HG03378 (cell line): ENCODE measurements around the gene AGER.
"Not testable (repeated sequence)": the region's sequence is repeated elsewhere in the genome, so short reads cannot be mapped to it uniquely, and the experiment has no call there.

ENCODE experiments used
- ATAC-seq: cut with Tn5 transposase; IDR thresholded peaks from one replicate; pipeline ENCODE4 v1.9.1; 2021; ENCODE audit warnings: mild to moderate bottlenecking, moderate library complexity; ENCODE audit not compliant: unreplicated experiment

AGER gene

DNA sequence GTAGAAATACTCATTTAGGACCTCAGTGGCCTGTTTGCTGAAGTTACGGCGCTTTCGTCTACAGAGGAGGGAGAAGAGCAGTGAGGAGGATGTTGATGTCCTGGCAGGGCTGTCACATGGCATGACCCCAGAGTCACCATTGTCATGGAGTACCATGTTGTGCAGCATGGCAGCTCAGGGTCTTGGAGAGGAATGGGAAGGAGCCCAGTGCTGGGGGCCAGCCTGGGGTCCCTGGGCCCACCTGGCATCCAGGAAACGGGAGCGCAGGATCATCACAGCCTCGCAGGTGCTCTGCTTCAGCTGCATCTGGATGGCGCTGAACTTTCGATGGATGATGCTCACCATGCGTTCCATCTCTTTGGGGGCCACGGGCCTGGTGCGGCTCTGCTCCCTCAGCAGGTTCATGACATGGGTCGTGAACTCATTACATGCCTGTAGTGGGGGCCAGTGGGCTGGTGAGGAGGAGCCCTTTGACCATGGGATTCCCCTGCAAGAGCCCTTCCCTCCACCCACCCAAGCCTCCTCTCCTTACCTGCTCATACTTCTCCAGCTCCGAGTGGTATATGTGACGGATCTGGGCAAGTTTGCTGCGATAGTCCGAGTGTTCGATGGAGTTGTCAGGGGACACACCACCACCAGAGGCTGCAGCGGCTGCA is 3.8 kb upstream of the AGER start:
- not testable (repeated sequence) for ATAC-seq

- ATAC-seq: no peak
Measured at GRCh38 chr6:32187009-32187709, 3.1 kb upstream of the AGER start.

DNA sequence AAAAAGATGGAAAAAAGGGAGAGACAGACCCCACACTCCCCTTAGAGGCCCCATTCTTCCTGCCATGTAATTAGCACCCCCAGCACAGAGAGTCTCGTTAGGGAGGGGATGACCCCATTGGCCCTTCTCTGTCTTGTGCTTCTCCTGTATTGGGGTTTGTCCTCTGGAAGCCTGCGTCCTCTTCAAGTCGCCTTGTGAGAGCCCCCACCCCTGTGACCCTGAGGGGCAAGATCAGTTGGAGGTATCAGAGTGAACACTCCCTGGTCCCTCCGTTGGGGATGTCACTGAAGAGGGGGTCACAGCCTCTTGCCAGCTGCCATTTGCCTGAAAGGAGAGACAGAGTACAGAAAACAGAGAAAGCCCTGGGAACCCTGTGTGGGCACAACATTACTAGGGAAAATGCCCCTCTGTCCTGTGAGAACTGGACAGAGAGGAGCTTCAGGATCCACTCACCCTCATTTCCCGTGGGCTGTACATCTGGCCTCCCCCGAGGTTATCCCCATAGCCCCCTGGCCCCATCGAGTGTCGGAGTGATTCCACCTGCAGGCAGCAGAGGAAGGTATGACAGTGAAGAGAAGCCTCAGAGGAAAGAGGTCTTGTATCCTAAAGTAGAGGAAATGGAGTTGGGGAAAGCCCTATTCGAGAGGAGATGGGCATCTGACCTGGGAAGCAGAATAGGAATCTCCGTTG is 2.2 kb upstream of the AGER start:
- ATAC-seq: not testable (repeated sequence)

DNA sequence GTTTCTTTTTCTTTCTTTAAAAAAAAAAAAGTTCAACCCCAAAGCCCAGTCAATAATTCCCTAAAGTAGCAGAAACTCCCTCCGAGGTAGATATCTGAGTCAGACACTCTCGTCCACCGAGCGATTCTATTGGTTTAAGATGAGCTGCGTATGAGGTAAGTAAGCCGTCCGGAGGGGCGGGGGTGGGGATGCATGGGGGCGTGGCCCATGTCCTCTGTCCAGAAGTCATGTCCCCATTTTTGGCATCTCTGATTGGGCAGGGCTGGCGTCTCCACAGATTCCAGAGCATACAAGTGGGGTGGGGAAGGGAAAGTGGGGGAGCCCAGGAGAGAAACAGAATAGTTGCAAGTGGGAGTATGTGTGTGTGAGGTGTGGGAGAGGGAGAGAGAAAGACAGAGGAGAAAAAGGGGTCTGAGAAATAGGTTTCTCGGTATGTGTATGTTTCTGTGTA is 1.7 kb upstream of the AGER start:
- ATAC-seq: not testable (repeated sequence)

GRCh38 chr6:32183483-32184083 is 470 bp downstream of the AGER start:
- no peak for ATAC-seq

GRCh38 chr6:32183030-32183429 is 1.0 kb downstream of the AGER start:
- ATAC-seq: no peak

DNA sequence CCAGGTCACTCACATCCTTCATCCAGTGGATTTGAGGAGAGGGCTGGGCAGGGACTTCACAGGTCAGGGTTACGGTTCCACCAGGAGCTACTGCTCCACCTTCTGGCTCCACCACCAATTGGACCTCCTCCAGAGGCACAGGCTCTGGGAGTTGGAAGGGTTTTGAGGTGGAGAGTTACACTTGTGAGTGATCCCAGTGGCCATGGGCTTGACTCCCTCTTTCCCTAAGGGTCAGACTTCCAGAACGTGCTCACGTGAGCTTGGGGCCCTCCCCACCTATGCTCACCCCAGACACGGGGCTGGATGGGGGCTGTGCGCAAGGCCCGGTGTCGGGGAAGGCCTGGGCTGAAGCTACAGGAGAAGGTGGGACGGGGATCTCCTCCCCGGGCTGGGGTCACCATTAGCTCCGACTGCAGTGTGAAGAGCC is 1.5 kb downstream of the AGER start:
- no peak for ATAC-seq

- no peak for ATAC-seq
Measured at GRCh38 chr6:32181915-32182529, 2.0 kb downstream of the AGER start.

DNA sequence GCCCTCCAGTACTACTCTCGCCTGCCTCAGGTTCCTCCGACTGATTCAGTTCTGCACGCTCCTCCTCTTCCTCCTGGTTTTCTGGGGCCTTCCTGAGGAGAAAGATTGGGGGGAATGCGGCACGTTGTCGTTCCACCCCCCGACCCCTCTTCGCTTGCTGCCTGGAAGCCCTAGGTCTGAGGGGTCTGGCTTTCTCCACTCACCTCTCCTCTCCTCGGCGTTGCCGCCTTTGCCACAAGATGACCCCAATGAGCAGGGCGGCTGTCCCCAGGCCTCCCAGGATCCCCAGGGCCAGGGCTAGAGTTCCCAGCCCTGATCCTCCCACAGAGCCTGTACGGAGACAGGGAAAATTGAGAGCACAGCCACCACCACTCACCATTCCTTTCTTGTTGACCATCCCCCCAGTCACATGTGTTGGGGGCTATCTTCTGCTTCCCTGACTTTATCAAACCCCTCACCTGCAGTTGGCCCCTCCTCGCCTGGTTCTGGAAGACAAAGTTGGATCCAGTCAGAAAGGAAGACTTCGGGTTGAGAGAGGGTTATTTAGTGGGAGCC is 2.8 kb downstream of the AGER start:
- no peak for ATAC-seq

DNA sequence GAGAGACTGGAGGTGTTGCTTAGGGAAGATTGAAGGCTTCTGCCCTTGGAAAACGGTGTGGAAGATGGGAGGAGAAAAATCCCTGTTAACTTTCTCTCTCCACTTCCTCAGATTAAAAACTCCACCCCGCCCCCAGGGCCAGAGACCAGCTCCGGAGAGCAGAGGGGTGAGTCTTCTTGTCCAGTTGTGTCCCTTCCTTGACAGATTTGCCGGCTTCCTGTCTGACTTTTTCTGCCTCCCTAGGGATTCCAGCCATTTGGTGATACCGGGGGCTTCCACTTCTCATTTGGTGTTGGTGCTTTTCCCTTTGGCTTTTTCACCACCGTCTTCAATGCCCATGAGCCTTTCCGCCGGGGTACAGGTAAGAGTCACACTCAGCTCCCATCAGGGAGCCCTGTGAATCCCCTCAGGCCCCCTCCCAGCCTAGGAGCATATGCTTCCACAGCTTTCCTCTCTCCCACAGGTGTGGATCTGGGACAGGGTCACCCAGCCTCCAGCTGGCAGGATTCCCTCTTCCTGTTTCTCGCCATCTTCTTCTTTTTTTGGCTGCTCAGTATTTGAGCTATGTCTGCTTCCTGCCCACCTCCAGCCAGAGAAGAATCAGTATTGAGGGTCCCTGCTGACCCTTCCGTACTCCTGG is 4.2 kb downstream of the AGER start:
- no peak for ATAC-seq

GRCh38 chr6:32178547-32179440 is 5.3 kb downstream of the AGER start:
- no peak for ATAC-seq

DNA sequence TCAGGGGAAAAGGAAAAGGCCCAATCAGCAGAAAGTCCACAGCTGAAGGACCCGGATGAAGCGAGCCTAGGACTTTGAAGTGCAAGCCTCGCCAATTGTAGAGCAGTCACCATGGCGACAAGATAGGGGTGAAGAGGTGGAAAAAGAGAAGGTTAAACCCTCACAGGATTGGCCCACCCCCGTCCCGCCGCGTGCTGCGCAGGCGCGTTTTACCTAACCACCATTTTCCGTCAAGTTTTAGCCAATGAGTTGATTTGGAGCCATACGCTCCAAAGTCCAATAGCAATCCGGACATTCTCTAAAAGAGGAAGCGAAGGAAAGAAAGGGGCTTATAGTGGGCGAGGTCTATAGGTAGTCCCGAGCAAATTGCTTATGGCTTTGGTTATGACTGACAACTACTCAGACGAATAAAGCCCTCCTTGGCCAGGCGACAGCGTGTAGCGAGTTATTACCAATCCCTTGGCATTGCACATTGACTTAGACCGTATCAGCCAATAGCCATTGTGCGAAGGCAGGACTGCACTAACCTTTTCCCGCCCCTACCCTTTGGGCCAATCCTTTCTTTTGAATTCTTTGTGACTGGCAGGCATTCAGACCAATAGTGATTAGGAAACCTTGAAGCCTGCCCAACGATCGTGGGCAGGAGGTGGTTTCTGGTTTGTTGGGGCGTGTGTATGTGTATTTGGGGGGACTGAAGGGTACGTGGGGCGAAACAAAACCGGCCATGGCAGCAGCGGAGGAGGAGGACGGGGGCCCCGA is 6.1 kb downstream of the AGER start, which contains the start of gene RNF5:
RNF5 (plus strand) TSS at position 618 of the 759 bp plus-strand sequence; CDS start at position 725, 107 bp downstream.
- peak; percentile 84 for ATAC-seq

DNA sequence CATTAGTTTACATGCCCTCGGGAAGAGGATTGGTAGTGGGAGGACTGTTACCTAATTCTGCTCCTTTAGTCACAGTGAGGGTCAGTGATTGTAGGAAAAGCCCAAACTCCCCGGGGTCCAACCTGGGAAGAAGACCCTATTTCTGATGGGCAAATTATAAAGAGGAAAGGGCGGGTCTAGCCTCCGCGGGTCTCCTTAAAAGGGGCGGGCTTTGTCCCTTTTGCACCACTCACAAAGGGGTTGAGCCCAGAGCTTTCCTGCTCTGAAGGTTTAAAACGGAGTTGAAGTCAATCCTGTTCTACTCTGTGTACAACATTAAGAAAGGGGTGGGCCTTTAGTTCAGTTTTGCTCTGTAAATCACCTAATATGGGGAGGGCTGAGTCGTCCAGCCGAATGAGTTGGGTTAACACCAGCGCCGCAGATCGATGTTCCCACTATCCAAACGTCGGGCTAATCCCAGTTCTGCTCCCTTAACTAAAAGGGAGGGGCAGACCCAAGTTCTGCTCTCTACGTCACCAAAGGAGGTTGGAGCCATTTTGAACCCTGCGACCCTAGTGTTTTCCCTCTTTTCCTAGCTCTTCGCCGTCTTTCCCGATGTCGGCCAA is 6.8 kb downstream of the AGER start:
- no peak for ATAC-seq

GRCh38 chr6:32176476-32177182 is 7.4 kb downstream of the AGER start:
- ATAC-seq: no peak

GRCh38 chr6:32175711-32176475 is 8.2 kb downstream of the AGER start, which contains the start of gene AGPAT1:
Gene AGPAT1, minus strand, starts transcription at chr6:32176084. Its CDS starts 4,588 bp downstream, at chr6:32171496.
- peak; percentile 29 for ATAC-seq

GRCh38 chr6:32175322-32175710 is 8.7 kb downstream of the AGER start:
- no peak for ATAC-seq

- no peak for ATAC-seq
Measured at GRCh38 chr6:32174416-32174815, 9.6 kb downstream of the AGER start.
